Measurements from ENCODE around the gene EMSY.
A peak's percentile ranks its signal among the peaks of the same experiment; 100 is the strongest.

Gene EMSY

GRCh38 chr11:76459299-76459698 lies 14.5 kb downstream of the EMSY start:
- DNase-seq, result no peak

- DNase-seq, result no peak
Measured at GRCh38 chr11:76459846-76460245, 15.0 kb downstream of the EMSY start.

GRCh38 chr11:76462317-76462716 lies 17.5 kb downstream of the EMSY start:
- DNase-seq, result no peak

GRCh38 chr11:76465701-76466100 lies 20.9 kb downstream of the EMSY start:
- no peak for DNase-seq

GRCh38 chr11:76466666-76467065 lies 21.8 kb downstream of the EMSY start:
- DNase-seq, result no peak

- DNase-seq, result no peak
Measured at GRCh38 chr11:76469141-76469540, 24.3 kb downstream of the EMSY start.

GRCh38 chr11:76471382-76471781 lies 26.6 kb downstream of the EMSY start:
- no peak for DNase-seq

- no peak for DNase-seq
Measured at GRCh38 chr11:76480241-76480640, 35.4 kb downstream of the EMSY start.

GRCh38 chr11:76491644-76492043 lies 46.8 kb downstream of the EMSY start:
- no peak for DNase-seq

- no peak for DNase-seq
Measured at GRCh38 chr11:76493040-76493439, 48.2 kb downstream of the EMSY start.

GRCh38 chr11:76493626-76494539 lies 49.1 kb downstream of the EMSY start:
- DNase-seq, result no peak

GRCh38 chr11:76495019-76495418 lies 50.2 kb downstream of the EMSY start:
- DNase-seq, result no peak

GRCh38 chr11:76496174-76496573 lies 51.4 kb downstream of the EMSY start:
- DNase-seq, result no peak

GRCh38 chr11:76501526-76502202 lies 56.8 kb downstream of the EMSY start:
- DNase-seq, result no peak

- DNase-seq, result no peak
Measured at GRCh38 chr11:76506833-76507232, 62.0 kb downstream of the EMSY start.

GRCh38 chr11:76510060-76511047 lies 65.5 kb downstream of the EMSY start:
- DNase-seq, result no peak

GRCh38 chr11:76512851-76513653 lies 68.2 kb downstream of the EMSY start:
- DNase-seq, result no peak

- no peak for DNase-seq
Measured at GRCh38 chr11:76513654-76514034, 68.8 kb downstream of the EMSY start.

GRCh38 chr11:76515494-76515893 lies 70.7 kb downstream of the EMSY start:
- DNase-seq, result no peak

GRCh38 chr11:76523147-76523546 lies 78.3 kb downstream of the EMSY start:
- peak; percentile 60 for DNase-seq

- DNase-seq, result no peak
Measured at GRCh38 chr11:76523786-76524436, 79.1 kb downstream of the EMSY start.

- DNase-seq, result no peak
Measured at GRCh38 chr11:76524461-76524860, 79.6 kb downstream of the EMSY start.
